Neural cell (in vitro differentiated cells): ENCODE data around the gene PGM2L1.

Source experiments
- EZH2 ChIP-seq: fragments of 200-600, 300-800 bp; shearing (Covaris generic), sonication (generic); IDR thresholded peaks from 2 replicates; pipeline ENCODE4 v1.6.1; 2014; ENCODE audit warnings: antibody characterized with exemption, low read length, borderline replicate concordance, mild to moderate bottlenecking; ENCODE audit not compliant: insufficient read depth, poor library complexity, severe bottlenecking
- POLR2AphosphoS5 ChIP-seq: IDR thresholded peaks from 2 replicates; pipeline ENCODE4 v1.6.1; 2012
- TF ChIP-seq, protein P1 (sequence below): fragments of 450-650 bp; IDR thresholded peaks from 2 replicates; pipeline ENCODE4 v1.5.1; 2014; ENCODE audit warnings: antibody characterized with exemption, mild to moderate bottlenecking, moderate library complexity; ENCODE audit not compliant: poor library complexity, severe bottlenecking

DNA sequence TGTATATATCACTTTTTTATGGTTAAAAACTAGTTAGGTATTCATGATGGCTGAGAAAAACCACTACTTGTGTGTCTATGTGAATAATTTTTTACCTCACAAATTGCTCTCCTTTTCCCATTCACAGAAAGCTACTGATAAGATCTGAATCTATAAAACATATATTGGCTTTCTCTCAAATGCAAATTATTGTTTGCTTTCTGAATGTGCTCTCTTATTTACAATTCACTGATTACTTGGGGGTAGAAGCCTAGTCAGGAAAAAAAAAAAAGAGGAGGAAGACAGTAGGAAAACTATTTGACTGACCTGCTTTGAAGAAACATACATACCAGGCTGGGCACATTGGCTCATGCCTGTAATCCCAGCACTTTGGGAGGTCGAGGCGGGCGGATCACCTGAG, 20.5 kb downstream of the PGM2L1 start:
- TF ChIP-seq EZH2 (no peak), POLR2AphosphoS5 (no peak)
- TF ChIP-seq, protein P1, sequence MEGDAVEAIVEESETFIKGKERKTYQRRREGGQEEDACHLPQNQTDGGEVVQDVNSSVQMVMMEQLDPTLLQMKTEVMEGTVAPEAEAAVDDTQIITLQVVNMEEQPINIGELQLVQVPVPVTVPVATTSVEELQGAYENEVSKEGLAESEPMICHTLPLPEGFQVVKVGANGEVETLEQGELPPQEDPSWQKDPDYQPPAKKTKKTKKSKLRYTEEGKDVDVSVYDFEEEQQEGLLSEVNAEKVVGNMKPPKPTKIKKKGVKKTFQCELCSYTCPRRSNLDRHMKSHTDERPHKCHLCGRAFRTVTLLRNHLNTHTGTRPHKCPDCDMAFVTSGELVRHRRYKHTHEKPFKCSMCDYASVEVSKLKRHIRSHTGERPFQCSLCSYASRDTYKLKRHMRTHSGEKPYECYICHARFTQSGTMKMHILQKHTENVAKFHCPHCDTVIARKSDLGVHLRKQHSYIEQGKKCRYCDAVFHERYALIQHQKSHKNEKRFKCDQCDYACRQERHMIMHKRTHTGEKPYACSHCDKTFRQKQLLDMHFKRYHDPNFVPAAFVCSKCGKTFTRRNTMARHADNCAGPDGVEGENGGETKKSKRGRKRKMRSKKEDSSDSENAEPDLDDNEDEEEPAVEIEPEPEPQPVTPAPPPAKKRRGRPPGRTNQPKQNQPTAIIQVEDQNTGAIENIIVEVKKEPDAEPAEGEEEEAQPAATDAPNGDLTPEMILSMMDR = no peak
